ENCODE results near the gene RAD1. TPM values are rescaled to one million over a fixed set of nuclear protein-coding genes. Genes with fewer than 3 reads are reported as not detected.

RAD1 gene
- total RNA-seq, 4 donors from 2014 or later: 9.0 to 14.4 (median 11.6) TPM

- intact Hi-C loops (cut with DNase I; ENCODE audit: low total_unique reads) (no loop called here), in situ Hi-C loops (cut with MboI; ENCODE audit: low pct_ligation_motif_present in 1 of 4, low pct_unique_long_range_greater_than_20kb in 1 of 4, low sequenced_read_pairs in 3 of 4) (loop anchor here in 3 of 4 donors (25.0 kb wide), 2 partner anchors 904 to 1479 kb away; partner anchors contain the start of genes AMACR (in 2 of the 3) and TARS1 (in 2 of the 3))
- no peak for DNase-seq
- WGBS, 2 donors (ENCODE audit: low coverage in 1 of 2): 0 to 1% methylated on average over 3 to 20 of the region's 20 CpGs
- Histone ChIP-seq H3K27ac (peak overlapping the region; percentile 89 to 96 (median 92)), H3K27me3 (no peaks in the 10 kb centered on the region), H3K36me3 (peaks cover 0 to 18% (median 4%) of the 10 kb centered on the region in 4 donors), H3K4me3 (peak overlapping the region; percentile 89 to 99 (median 93)), H3K4me1 (peaks cover 23 to 33% (median 26%) of the 10 kb centered on the region in 4 donors), H3K9me3 (no peaks in the 10 kb centered on the region)
- TF ChIP-seq POLR2A (IDR thresholded peaks at IDR 0.05) (no peak), POLR2AphosphoS5 (IDR thresholded peaks at IDR 0.05) (no peak), CTCF (IDR thresholded peaks at IDR 0.05) (no peak), EP300 (IDR thresholded peaks at IDR 0.05; ENCODE audit: low read depth) (no peak)
Measured at GRCh38 chr5:34915856-34916192, 520 bp upstream of the RAD1 start.

DNA sequence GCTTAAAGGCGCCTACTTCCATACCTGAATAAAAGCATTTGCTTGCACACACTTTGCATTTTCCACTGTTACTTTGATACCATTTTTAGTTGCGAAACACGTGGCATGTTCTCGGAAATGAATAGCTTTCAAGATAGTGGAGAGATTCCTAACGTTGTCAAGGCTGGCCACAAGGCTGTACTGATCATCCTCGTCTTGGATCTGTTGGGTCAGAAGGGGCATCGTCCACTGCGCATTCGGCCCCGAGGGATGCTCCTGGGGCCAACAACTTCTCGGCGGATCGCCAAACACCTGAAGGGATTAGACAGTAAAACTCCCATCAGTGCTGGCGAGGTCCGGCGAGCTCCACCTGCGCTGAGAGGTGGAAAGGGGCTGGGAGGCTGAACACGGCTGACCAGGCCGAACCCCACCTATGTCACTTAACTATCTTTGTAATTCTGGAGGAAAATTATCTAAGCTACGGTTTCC lies 599 bp downstream of the RAD1 start:
- DNase-seq: peak; percentile 34
- Histone ChIP-seq H3K36me3 (peaks cover 0 to 16% (median 4%) of the 10 kb centered on the region in 4 donors), H3K27me3 (no peaks in the 10 kb centered on the region), H3K4me3 (peak overlapping the region; percentile 67 to 99 (median 92)), H3K4me1 (peaks cover 23 to 33% (median 26%) of the 10 kb centered on the region in 4 donors), H3K9me3 (no peaks in the 10 kb centered on the region), H3K27ac (peak overlapping the region; percentile 89 to 96 (median 92))
- TF ChIP-seq CTCF (IDR thresholded peaks at IDR 0.05) (no peak), POLR2A (IDR thresholded peaks at IDR 0.05) (no peak), EP300 (IDR thresholded peaks at IDR 0.05; ENCODE audit: low read depth) (no peak), POLR2AphosphoS5 (IDR thresholded peaks at IDR 0.05) (no peak)
- in situ Hi-C loops (cut with MboI; ENCODE audit: low pct_ligation_motif_present in 1 of 4, low pct_unique_long_range_greater_than_20kb in 1 of 4, low sequenced_read_pairs in 3 of 4): loop anchor here in 3 of 4 donors (25.0 kb wide), 2 partner anchors 902 to 1477 kb away; partner anchors contain the start of genes AMACR (in 2 of the 3) and TARS1 (in 2 of the 3)
- intact Hi-C loops (cut with DNase I; ENCODE audit: low total_unique reads): no loop called here
- 1 to 10% methylated on average over 5 to 20 of the region's 20 CpGs for WGBS, 2 donors (ENCODE audit: low coverage in 1 of 2)

GRCh38 chr5:34913072-34913471 lies 2.2 kb downstream of the RAD1 start:
- Histone ChIP-seq H3K4me1 (peaks cover 23 to 33% (median 26%) of the 10 kb centered on the region in 4 donors), H3K4me3 (no peak overlapping the region), H3K9me3 (no peaks in the 10 kb centered on the region), H3K27me3 (no peaks in the 10 kb centered on the region), H3K36me3 (peaks cover 0 to 23% (median 4%) of the 10 kb centered on the region in 4 donors), H3K27ac (peak overlapping the region in 1 of 4 donors; percentile 13)
- TF ChIP-seq POLR2AphosphoS5 (IDR thresholded peaks at IDR 0.05): peak in 1 of 3 donors; percentile 13
- TF ChIP-seq EP300 (IDR thresholded peaks at IDR 0.05; ENCODE audit: low read depth): no peak
- intact Hi-C loops (cut with DNase I; ENCODE audit: low total_unique reads) (no loop called here), in situ Hi-C loops (cut with MboI; ENCODE audit: low pct_ligation_motif_present in 1 of 4, low pct_unique_long_range_greater_than_20kb in 1 of 4, low sequenced_read_pairs in 3 of 4) (loop anchor here in 3 of 4 donors (25.0 kb wide), 2 partner anchors 901 to 1476 kb away; partner anchors contain the start of genes AMACR (in 2 of the 3) and TARS1 (in 2 of the 3))
- no peak for DNase-seq
- WGBS, 2 donors (ENCODE audit: low coverage in 1 of 2): 62 to 66% methylated on average over 2 of the region's 2 CpGs

- Histone ChIP-seq H3K27ac (no peak overlapping the region), H3K36me3 (peaks cover 0 to 14% (median 0%) of the 10 kb centered on the region in 4 donors), H3K4me1 (no peaks in the 10 kb centered on the region), H3K4me3 (no peak overlapping the region), H3K27me3 (no peaks in the 10 kb centered on the region), H3K9me3 (no peaks in the 10 kb centered on the region)
- no peak for DNase-seq
- intact Hi-C loops (cut with DNase I; ENCODE audit: low total_unique reads) (no loop called here), in situ Hi-C loops (cut with MboI; ENCODE audit: low pct_ligation_motif_present in 1 of 4, low pct_unique_long_range_greater_than_20kb in 1 of 4, low sequenced_read_pairs in 3 of 4) (loop anchor here (10.0 to 25.0 kb wide), 4 partner anchors 381 to 1468 kb away; partner anchors contain the start of genes AMACR (in 2 of the 4) and TARS1 (in 2 of the 4))
- WGBS, 2 donors (ENCODE audit: low coverage in 1 of 2): 83 to 86% methylated on average over 2 of the region's 2 CpGs
- TF ChIP-seq CTCF (IDR thresholded peaks at IDR 0.05): no peak
- TF ChIP-seq POLR2AphosphoS5 (IDR thresholded peaks at IDR 0.05): no peak
- no peak for TF ChIP-seq EP300 (IDR thresholded peaks at IDR 0.05; ENCODE audit: low read depth)
- no peak for TF ChIP-seq POLR2A (IDR thresholded peaks at IDR 0.05)
Measured at GRCh38 chr5:34905564-34905963, 9.7 kb downstream of the RAD1 start.
